Glomerular endothelial cell (primary cell): Measurements from ENCODE around the gene RACGAP1. TPM values are rescaled to one million over a fixed set of nuclear protein-coding genes. Genes with fewer than 3 reads are reported as not detected.

Experiments used
- DNase-seq: peaks from one replicate; pipeline ENCODE4 v3.0.0-alpha.2; 2011; ENCODE audit warnings: low read depth, low spot score; ENCODE audit errors: extremely low read depth
- total RNA-seq: library from RNA; depleted of rRNA; stranded (reverse); fragments of >200 nt; gene quantifications from 2 replicates; pipeline ENCODE4 v1.2.3, GENCODE V29; 2015

RACGAP1 gene
- 10.2 and 15.7 TPM in 2 replicates for total RNA-seq

DNA sequence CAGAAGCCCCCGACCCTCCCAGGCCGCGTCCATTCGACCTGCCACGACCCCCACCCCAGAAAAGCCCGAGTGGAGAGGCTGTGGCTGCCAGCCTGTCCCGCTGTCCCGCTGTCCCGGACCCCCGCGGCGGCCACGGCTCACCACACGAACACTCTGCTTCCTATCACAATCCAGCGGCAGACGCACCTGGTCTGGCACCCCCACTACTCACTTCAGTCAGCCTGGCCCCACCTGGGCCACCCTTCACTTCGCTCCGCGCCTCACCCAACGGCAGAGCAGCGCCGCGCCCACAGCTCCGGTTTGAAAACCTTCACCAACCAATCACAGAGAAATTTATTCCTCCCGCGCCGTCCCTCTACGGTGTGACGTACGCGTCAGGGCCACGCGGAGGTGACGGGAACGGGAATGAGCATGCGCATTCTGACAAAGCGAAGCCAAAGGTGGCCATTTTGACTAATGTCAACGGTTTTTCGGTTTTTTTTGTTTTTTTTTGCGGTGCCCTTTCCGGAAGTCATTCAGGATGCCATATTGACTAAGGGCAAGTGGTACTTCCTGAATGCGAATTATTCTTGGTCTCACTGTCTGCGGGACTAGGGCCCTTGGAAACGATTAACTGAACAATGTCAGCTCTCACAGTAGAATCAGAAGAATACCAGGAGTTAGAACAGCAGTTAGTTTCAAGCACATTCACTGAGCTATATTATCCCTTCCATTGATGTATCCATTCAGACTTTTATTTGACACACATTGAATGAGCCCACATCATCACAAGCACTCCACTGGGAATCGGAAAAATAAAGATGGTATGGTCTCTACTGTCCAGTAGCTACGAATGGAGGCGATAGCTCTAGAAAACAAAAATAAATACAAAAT is at the start of gene RACGAP1:
RACGAP1 (minus strand) TSS at position 308 of the 873 bp plus-strand sequence. CDS start 8,779 bp downstream, outside the sequence.
- peak; percentile 96 for DNase-seq

DNA sequence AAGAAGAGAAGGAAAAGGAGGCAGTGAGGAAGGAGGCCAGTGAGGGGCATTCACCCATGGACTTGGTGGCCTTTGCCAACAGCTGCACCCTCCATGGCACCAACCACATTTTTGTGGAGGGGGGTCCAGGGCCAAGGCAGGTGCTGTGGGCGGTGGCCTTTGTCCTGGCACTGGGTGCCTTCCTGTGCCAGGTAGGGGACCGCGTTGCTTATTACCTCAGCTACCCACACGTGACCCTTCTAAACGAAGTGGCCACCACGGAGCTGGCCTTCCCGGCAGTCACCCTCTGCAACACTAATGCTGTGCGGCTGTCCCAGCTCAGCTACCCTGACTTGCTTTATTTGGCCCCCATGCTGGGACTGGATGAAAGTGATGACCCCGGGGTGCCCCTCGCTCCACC is 48.4 kb upstream of the RACGAP1 start:
- no peak for DNase-seq

- no peak for DNase-seq
These were observed 47.9 kb upstream of the RACGAP1 start for GRCh38 chr12:50073206-50073605.

GRCh38 chr12:50072198-50072907 is 47.1 kb upstream of the RACGAP1 start:
- DNase-seq = no peak

GRCh38 chr12:50070314-50071060 is 45.2 kb upstream of the RACGAP1 start:
- DNase-seq = no peak

- no peak for DNase-seq
These were observed 44.2 kb upstream of the RACGAP1 start for GRCh38 chr12:50069539-50069938.

DNA sequence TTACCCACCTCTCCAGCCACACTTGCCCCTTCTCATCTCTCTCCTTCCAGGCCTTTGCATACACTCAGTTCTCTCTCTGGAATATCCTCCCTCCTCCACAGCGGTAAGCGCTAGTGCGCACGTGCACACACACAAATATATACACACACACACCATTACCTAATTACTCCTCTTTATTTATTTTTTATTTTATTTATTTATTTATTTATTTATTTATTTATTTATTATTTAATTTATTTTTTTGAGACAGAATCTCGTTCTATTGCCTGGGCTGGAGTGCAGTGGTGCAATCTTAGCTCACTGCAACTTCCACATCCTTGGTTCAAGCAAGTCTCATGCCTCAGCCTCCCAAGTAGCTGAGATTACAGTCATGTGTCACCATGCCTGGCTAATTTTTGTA is 43.8 kb upstream of the RACGAP1 start:
- no peak for DNase-seq

DNA sequence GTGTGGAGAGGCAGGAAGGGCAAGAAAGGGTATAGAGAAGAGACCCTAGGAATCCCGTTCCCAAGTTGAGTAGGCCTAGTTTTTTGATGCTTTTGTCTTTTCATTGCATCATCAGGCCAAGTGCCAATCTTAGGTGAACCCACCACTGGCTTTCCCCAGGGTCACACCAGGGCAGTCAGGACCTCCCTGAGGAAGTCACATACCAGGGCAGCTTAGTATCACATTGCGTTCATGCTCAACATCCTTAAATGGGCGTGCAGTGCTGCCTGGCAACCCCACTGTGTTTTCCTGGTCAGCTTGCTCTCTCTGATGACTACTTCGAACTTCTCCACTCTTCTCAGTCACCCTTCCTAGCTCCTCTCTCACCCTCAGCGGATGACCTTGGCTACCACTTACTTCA is 41.1 kb upstream of the RACGAP1 start:
- DNase-seq = no peak

DNA sequence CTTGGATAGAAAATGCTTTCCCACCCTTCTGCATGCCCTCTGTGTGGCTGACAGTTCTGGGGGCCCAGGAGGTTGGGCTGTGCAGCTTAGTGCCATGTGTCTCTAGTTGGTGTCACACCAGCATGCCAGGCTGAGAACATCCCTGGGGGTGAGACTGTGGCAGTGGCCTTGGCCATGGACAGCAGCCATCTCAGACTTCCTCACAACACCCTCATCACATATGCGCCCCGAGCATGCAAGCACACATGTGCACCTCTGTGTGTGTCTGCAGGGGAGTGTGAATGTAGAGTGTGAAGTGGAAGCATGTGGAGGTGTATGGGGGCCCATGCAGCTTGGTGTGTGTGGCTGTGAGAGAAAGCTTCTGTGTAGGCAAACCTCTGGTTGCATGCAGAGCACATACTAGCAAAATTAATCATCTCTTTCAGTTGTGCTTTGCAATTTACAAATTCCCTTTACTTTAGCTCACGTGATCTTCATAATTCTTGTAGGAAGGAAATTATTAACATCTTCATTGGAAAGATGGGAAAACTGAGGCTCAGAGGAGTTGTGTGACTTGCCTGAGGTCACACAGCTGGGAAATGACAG is 40.5 kb upstream of the RACGAP1 start:
- DNase-seq = no peak

- no peak for DNase-seq
These were observed 37.6 kb upstream of the RACGAP1 start for GRCh38 chr12:50062728-50063460.

DNA sequence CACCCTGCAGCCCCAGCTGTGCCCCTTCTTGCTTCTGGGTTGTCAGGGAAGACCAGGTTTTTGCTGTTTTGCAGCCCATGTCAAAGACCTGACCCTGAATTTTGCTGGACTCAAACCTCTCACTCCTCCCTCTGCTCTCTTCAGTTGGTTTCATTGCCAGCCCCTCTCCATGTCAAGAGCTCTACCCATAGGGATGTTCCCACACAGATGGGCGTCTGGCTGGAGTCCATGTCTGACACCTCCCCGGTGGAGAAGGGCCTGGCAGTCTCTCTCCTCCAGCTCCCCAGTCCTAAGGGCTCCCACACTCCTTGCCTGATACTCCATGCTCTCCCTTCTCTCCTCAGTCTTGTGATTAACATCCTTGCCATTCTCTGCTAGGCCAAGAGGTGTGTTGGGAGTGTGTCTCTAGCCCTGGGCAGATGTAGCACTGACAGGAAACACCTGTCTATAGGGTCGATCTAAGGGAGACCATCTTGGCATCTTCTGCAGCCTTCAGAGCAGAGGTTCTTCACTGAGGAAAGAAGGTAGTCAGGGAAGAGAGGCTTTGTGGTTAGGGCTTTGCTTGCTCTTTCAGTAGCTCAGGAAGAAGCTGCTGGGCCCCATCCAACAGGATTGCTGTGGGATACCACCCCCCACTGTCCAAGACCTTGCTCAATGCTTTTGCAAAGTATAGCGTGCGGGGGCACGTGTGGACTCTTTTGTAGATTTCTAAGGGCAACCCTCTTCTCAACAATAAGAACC is 36.8 kb upstream of the RACGAP1 start:
- no peak for DNase-seq

GRCh38 chr12:50061171-50061570 is 35.9 kb upstream of the RACGAP1 start:
- no peak for DNase-seq

DNA sequence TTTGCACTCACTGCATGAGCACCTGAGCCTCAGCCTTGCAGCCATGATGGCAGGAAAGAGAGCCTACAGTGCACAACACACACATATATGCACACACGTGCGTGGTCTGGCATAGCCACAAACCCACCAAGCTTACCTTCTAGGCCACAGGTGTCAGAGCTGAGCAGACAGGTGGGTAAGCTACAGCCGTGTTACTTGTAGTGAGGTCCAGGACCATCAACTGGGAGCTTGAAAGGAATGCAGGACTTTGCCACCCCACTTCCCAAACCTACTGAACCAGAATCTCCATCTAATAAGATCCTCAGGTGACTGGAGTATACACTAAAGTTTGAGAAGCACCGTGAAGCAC is 34.8 kb upstream of the RACGAP1 start:
- no peak for DNase-seq

DNA sequence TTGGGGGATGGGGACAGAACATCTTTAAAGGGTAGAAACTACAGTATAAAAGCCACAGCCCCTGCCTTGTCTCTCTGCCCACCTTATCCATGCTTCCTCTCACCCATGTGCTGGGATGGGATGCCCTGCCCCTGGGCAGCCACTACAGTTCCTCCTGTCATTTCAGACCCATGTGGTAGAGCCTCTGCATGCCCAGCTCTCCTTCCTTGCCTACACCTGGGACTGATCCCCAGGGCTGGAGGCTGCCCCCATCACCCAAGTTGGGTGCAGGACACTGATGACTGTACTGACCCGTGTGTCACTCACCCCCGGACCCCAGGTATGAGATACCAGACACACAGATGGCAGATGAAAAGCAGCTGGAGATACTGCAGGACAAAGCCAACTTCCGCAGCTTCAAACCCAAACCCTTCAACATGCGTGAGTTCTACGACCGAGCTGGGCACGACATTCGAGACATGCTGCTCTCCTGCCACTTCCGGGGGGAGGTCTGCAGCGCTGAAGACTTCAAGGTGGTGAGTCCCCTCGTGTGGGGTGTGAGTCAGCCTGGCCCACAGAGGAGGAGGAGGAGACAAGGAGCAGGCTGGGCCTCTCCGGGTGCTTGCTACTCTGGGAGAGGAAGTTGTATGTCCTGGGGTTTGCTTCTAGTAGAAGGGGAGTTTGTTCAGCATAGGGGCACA is 34.3 kb upstream of the RACGAP1 start:
- DNase-seq = no peak

DNA sequence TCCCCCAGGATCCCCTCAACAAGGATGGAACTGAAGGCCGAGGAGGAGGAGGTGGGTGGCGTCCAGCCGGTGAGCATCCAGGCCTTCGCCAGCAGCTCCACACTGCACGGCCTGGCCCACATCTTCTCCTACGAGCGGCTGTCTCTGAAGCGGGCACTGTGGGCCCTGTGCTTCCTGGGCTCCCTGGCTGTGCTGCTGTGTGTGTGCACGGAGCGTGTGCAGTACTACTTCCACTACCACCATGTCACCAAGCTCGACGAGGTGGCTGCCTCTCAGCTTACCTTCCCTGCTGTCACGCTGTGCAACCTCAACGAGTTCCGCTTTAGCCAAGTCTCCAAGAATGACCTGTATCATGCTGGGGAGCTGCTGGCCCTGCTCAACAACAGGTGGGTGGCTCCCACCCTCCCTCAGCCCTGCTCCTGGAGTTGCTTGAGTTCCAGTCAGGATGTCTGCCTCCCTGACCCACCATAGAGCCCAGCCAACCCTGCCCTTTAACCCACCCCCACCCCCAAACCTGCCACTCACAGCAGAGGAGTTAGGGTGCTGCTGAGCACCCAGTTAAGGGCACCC is 33.5 kb upstream of the RACGAP1 start:
- DNase-seq = no peak

GRCh38 chr12:50057896-50058670 is 32.8 kb upstream of the RACGAP1 start:
- no peak for DNase-seq

GRCh38 chr12:50057000-50057841 is 31.9 kb upstream of the RACGAP1 start, which contains the start of gene ASIC1:
Gene ASIC1 (plus strand): TSS chr12:50057596. CDS start chr12:50058767, 1,171 bp downstream.
- DNase-seq = no peak
